Measurements from ENCODE around the gene CREB5. TPM values are rescaled to one million over a fixed set of nuclear protein-coding genes. Genes with fewer than 3 reads are reported as not detected.

CREB5 gene
- total and polyA plus RNA-seq, 2 experiments from 2014 or later: 2.4 to 4.4 TPM

DNA sequence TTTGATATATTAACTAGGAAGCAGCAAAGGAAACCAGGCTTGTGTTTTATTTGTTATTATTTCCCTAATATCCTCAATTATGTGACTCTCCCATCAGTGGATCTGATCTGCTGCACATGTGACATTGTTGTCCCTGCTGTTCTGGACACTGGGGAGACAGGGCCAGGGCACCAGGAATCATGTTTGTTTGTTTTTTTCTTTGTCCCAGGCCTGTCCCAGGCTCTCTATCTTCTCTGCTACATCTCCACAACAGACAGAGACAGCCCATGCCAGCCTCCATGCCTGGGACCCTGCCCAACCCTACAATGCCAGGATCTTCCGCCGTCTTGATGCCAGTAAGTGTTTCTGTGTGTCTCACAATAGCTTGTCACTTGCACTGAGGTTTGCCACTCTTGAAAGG lies 306.2 kb downstream of the CREB5 start:
- ATAC-seq (no peak), DNase-seq (ENCODE audit: low spot score) (no peak)
- Mint-ChIP-seq H3K4me1 (no peaks in the 10 kb centered on the region; the same call in 2 of the 3 replicates), H3K27me3 (ENCODE audit: insufficient read depth, low read depth, poor library complexity) (no peaks in the 10 kb centered on the region), H3K27ac (no peak overlapping the region), H3K4me3 (no peak overlapping the region), H3K9me3 (no peaks in the 10 kb centered on the region), H3K36me3 (ENCODE audit: low read depth) (no peaks in the 10 kb centered on the region)
- H3K36me3 ChIP-seq (ENCODE audit: insufficient read depth): no peaks in the 10 kb centered on the region
- no peaks in the 10 kb centered on the region for H3K79me2 ChIP-seq (replicated peaks; ENCODE audit: insufficient read depth)
- no peaks in the 10 kb centered on the region for H3K27me3 ChIP-seq (ENCODE audit: insufficient read depth)
- H4K20me1 ChIP-seq (replicated peaks; ENCODE audit: insufficient read depth): no peaks in the 10 kb centered on the region
- no peak overlapping the region for H3K27ac ChIP-seq (ENCODE audit: low read depth)
- TF ChIP-seq CREB1 (CRISPR knock-in tag; IDR thresholded peaks at IDR 0.05; ENCODE audit: low read depth) (no peak), ZNF331 (CRISPR knock-in tag; IDR thresholded peaks at IDR 0.05; ENCODE audit: low read depth) (no peak), EZH2phosphoT487 (IDR thresholded peaks at IDR 0.05; ENCODE audit: unreplicated experiment) (no peak), EZH2 (IDR thresholded peaks at IDR 0.05; ENCODE audit: low read depth, unreplicated experiment) (no peak), STAT1 (IDR thresholded peaks at IDR 0.05; ENCODE audit: unreplicated experiment) (no peak), POLR2AphosphoS5 (IDR thresholded peaks at IDR 0.05; ENCODE audit: low read depth) (no peak), JUNB (IDR thresholded peaks at IDR 0.05; ENCODE audit: unreplicated experiment) (no peak), ZNF114 (CRISPR knock-in tag; IDR thresholded peaks at IDR 0.05) (no peak), NANOG (IDR thresholded peaks at IDR 0.05; ENCODE audit: borderline replicate concordance) (no peak)
- TF ChIP-seq, protein P1, sequence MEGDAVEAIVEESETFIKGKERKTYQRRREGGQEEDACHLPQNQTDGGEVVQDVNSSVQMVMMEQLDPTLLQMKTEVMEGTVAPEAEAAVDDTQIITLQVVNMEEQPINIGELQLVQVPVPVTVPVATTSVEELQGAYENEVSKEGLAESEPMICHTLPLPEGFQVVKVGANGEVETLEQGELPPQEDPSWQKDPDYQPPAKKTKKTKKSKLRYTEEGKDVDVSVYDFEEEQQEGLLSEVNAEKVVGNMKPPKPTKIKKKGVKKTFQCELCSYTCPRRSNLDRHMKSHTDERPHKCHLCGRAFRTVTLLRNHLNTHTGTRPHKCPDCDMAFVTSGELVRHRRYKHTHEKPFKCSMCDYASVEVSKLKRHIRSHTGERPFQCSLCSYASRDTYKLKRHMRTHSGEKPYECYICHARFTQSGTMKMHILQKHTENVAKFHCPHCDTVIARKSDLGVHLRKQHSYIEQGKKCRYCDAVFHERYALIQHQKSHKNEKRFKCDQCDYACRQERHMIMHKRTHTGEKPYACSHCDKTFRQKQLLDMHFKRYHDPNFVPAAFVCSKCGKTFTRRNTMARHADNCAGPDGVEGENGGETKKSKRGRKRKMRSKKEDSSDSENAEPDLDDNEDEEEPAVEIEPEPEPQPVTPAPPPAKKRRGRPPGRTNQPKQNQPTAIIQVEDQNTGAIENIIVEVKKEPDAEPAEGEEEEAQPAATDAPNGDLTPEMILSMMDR (conservative IDR thresholded peaks at IDR 0.05; ENCODE audit: low read depth in 2 of 2): no peak
- TF ChIP-seq, protein P2, sequence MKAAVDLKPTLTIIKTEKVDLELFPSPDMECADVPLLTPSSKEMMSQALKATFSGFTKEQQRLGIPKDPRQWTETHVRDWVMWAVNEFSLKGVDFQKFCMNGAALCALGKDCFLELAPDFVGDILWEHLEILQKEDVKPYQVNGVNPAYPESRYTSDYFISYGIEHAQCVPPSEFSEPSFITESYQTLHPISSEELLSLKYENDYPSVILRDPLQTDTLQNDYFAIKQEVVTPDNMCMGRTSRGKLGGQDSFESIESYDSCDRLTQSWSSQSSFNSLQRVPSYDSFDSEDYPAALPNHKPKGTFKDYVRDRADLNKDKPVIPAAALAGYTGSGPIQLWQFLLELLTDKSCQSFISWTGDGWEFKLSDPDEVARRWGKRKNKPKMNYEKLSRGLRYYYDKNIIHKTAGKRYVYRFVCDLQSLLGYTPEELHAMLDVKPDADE (IDR thresholded peaks at IDR 0.05): no peak
- TF ChIP-seq, protein P3, sequence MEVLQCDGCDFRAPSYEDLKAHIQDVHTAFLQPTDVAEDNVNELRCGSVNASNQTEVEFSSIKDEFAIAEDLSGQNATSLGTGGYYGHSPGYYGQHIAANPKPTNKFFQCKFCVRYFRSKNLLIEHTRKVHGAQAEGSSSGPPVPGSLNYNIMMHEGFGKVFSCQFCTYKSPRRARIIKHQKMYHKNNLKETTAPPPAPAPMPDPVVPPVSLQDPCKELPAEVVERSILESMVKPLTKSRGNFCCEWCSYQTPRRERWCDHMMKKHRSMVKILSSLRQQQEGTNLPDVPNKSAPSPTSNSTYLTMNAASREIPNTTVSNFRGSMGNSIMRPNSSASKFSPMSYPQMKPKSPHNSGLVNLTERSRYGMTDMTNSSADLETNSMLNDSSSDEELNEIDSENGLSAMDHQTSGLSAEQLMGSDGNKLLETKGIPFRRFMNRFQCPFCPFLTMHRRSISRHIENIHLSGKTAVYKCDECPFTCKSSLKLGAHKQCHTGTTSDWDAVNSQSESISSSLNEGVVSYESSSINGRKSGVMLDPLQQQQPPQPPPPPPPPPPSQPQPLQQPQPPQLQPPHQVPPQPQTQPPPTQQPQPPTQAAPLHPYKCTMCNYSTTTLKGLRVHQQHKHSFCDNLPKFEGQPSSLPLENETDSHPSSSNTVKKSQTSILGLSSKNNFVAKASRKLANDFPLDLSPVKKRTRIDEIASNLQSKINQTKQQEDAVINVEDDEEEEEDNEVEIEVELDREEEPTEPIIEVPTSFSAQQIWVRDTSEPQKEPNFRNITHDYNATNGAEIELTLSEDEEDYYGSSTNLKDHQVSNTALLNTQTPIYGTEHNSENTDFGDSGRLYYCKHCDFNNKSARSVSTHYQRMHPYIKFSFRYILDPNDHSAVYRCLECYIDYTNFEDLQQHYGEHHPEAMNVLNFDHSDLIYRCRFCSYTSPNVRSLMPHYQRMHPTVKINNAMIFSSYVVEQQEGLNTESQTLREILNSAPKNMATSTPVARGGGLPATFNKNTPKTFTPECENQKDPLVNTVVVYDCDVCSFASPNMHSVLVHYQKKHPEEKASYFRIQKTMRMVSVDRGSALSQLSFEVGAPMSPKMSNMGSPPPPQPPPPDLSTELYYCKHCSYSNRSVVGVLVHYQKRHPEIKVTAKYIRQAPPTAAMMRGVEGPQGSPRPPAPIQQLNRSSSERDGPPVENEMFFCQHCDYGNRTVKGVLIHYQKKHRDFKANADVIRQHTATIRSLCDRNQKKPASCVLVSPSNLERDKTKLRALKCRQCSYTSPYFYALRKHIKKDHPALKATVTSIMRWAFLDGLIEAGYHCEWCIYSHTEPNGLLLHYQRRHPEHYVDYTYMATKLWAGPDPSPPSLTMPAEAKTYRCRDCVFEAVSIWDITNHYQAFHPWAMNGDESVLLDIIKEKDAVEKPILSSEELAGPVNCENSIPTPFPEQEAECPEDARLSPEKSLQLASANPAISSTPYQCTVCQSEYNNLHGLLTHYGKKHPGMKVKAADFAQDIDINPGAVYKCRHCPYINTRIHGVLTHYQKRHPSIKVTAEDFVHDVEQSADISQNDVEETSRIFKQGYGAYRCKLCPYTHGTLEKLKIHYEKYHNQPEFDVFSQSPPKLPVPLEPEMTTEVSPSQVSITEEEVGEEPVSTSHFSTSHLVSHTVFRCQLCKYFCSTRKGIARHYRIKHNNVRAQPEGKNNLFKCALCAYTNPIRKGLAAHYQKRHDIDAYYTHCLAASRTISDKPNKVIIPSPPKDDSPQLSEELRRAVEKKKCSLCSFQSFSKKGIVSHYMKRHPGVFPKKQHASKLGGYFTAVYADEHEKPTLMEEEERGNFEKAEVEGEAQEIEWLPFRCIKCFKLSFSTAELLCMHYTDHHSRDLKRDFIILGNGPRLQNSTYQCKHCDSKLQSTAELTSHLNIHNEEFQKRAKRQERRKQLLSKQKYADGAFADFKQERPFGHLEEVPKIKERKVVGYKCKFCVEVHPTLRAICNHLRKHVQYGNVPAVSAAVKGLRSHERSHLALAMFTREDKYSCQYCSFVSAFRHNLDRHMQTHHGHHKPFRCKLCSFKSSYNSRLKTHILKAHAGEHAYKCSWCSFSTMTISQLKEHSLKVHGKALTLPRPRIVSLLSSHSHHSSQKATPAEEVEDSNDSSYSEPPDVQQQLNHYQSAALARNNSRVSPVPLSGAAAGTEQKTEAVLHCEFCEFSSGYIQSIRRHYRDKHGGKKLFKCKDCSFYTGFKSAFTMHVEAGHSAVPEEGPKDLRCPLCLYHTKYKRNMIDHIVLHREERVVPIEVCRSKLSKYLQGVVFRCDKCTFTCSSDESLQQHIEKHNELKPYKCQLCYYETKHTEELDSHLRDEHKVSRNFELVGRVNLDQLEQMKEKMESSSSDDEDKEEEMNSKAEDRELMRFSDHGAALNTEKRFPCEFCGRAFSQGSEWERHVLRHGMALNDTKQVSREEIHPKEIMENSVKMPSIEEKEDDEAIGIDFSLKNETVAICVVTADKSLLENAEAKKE (CRISPR knock-in tag; IDR thresholded peaks at IDR 0.05): no peak
- TF ChIP-seq, protein P4, sequence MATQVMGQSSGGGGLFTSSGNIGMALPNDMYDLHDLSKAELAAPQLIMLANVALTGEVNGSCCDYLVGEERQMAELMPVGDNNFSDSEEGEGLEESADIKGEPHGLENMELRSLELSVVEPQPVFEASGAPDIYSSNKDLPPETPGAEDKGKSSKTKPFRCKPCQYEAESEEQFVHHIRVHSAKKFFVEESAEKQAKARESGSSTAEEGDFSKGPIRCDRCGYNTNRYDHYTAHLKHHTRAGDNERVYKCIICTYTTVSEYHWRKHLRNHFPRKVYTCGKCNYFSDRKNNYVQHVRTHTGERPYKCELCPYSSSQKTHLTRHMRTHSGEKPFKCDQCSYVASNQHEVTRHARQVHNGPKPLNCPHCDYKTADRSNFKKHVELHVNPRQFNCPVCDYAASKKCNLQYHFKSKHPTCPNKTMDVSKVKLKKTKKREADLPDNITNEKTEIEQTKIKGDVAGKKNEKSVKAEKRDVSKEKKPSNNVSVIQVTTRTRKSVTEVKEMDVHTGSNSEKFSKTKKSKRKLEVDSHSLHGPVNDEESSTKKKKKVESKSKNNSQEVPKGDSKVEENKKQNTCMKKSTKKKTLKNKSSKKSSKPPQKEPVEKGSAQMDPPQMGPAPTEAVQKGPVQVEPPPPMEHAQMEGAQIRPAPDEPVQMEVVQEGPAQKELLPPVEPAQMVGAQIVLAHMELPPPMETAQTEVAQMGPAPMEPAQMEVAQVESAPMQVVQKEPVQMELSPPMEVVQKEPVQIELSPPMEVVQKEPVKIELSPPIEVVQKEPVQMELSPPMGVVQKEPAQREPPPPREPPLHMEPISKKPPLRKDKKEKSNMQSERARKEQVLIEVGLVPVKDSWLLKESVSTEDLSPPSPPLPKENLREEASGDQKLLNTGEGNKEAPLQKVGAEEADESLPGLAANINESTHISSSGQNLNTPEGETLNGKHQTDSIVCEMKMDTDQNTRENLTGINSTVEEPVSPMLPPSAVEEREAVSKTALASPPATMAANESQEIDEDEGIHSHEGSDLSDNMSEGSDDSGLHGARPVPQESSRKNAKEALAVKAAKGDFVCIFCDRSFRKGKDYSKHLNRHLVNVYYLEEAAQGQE (IDR thresholded peaks at IDR 0.05; ENCODE audit: unreplicated experiment): no peak
- H3K4me3 ChIP-seq: no peak overlapping the region
- no peak overlapping the region for H3K4me2 ChIP-seq
- H2AFZ ChIP-seq: no peak overlapping the region
- H3F3A ChIP-seq (replicated peaks; ENCODE audit: low read depth): no peaks in the 10 kb centered on the region
- no peaks in the 10 kb centered on the region for H3K4me1 ChIP-seq (ENCODE audit: insufficient read depth)
- H3K9me2 ChIP-seq (ENCODE audit: insufficient read depth): no peaks in the 10 kb centered on the region
